ENCODE data around the gene SPINK14. TPM values are rescaled to one million over a fixed set of nuclear protein-coding genes. Genes with fewer than 3 reads are reported as not detected.

Gene SPINK14
- polyA plus RNA-seq, 1 donor from 2014 or later: not detected

GRCh38 chr5:148202531-148203203 lies 34.3 kb downstream of the SPINK14 start, which contains the start of gene SPINK6:
SPINK6 (plus strand) TSS chr5:148203042; CDS start chr5:148203097, 55 bp downstream.
- Histone ChIP-seq H3K79me2 (replicated peaks; ENCODE audit: insufficient read depth, low read length) (no peaks in the 10 kb centered on the region), H3K27me3 (ENCODE audit: insufficient read depth, low read depth, low read length) (no peaks in the 10 kb centered on the region), H3K9ac (ENCODE audit: low read length) (no peak within 1 kb of the TSS), H3K4me3 (ENCODE audit: low read length) (no peak within 1 kb of the TSS), H2AFZ (ENCODE audit: low read depth, low read length) (no peak within 1 kb of the TSS), H3K4me2 (ENCODE audit: low read length) (no peak within 1 kb of the TSS), H3K36me3 (ENCODE audit: insufficient read depth, low read length) (no peaks in the 10 kb centered on the region), H3K9me2 (ENCODE audit: insufficient read depth, low read length) (no peaks in the 10 kb centered on the region), H4K20me1 (ENCODE audit: insufficient read depth) (no peaks in the 10 kb centered on the region), H3K9me3 (ENCODE audit: low read length) (no peaks in the 10 kb centered on the region), H3K27ac (ENCODE audit: low read length) (no peak within 1 kb of the TSS), H3F3A (ENCODE audit: insufficient read depth, low read length, poor library complexity, severe bottlenecking) (no peaks in the 10 kb centered on the region)
- TF ChIP-seq SMC3 (conservative IDR thresholded peaks at IDR 0.05; ENCODE audit: poor library complexity) (no peak), RAD21 (conservative IDR thresholded peaks at IDR 0.05) (no peak), EP300 (conservative IDR thresholded peaks at IDR 0.05; ENCODE audit: poor library complexity, severe bottlenecking) (no peak), MXI1 (conservative IDR thresholded peaks at IDR 0.05; ENCODE audit: poor library complexity, severe bottlenecking) (no peak), REST (IDR thresholded peaks at IDR 0.05; ENCODE audit: borderline replicate concordance) (no peak), CTCF (IDR thresholded peaks at IDR 0.05; ENCODE audit: poor library complexity, severe bottlenecking) (no peak), EZH2 (IDR thresholded peaks at IDR 0.05; ENCODE audit: borderline replicate concordance, insufficient read depth, low read length, poor library complexity, severe bottlenecking) (no peak), TAF1 (IDR thresholded peaks at IDR 0.05; ENCODE audit: low read depth) (no peak), POLR2AphosphoS5 (IDR thresholded peaks at IDR 0.05) (no peak)

GRCh38 chr5:148205044-148205806 lies 36.9 kb downstream of the SPINK14 start:
- H3K27me3 ChIP-seq (ENCODE audit: insufficient read depth, low read depth, low read length): no peaks in the 10 kb centered on the region
- H3F3A ChIP-seq (ENCODE audit: insufficient read depth, low read length, poor library complexity, severe bottlenecking): no peaks in the 10 kb centered on the region
- H2AFZ ChIP-seq (ENCODE audit: low read depth, low read length): no peak overlapping the region
- H3K9me2 ChIP-seq (ENCODE audit: insufficient read depth, low read length): no peaks in the 10 kb centered on the region
- TF ChIP-seq CTCF (IDR thresholded peaks at IDR 0.05; ENCODE audit: poor library complexity, severe bottlenecking) (no peak), POLR2AphosphoS5 (IDR thresholded peaks at IDR 0.05) (no peak), EP300 (conservative IDR thresholded peaks at IDR 0.05; ENCODE audit: poor library complexity, severe bottlenecking) (no peak), SMC3 (conservative IDR thresholded peaks at IDR 0.05; ENCODE audit: poor library complexity) (no peak), MXI1 (conservative IDR thresholded peaks at IDR 0.05; ENCODE audit: poor library complexity, severe bottlenecking) (no peak), TAF1 (IDR thresholded peaks at IDR 0.05; ENCODE audit: low read depth) (no peak), RAD21 (conservative IDR thresholded peaks at IDR 0.05) (no peak), EZH2 (IDR thresholded peaks at IDR 0.05; ENCODE audit: borderline replicate concordance, insufficient read depth, low read length, poor library complexity, severe bottlenecking) (no peak), REST (IDR thresholded peaks at IDR 0.05; ENCODE audit: borderline replicate concordance) (no peak)
- no peaks in the 10 kb centered on the region for H3K79me2 ChIP-seq (replicated peaks; ENCODE audit: insufficient read depth, low read length)
- H3K36me3 ChIP-seq (ENCODE audit: insufficient read depth, low read length): no peaks in the 10 kb centered on the region
- H3K4me2 ChIP-seq (ENCODE audit: low read length): no peak overlapping the region
- H4K20me1 ChIP-seq (ENCODE audit: insufficient read depth): no peaks in the 10 kb centered on the region
- no peak overlapping the region for H3K9ac ChIP-seq (ENCODE audit: low read length)
- no peaks in the 10 kb centered on the region for H3K9me3 ChIP-seq (ENCODE audit: low read length)
- H3K4me3 ChIP-seq (ENCODE audit: low read length): no peak overlapping the region
- no peak overlapping the region for H3K27ac ChIP-seq (ENCODE audit: low read length)
